Testis (tissue), 3 donors: ENCODE measurements around the gene FAM185A. TPM values are rescaled to one million over a fixed set of nuclear protein-coding genes. Genes with fewer than 3 reads are reported as not detected.

Source experiments
- DNase-seq: peaks from one replicate; pipeline ENCODE4 v3.0.0-alpha.2; 2019
- H3K27ac ChIP-seq, 2 donors: fragments of 200-600 bp; sonication (generic); one replicate each; pipeline ENCODE4 v1.5.1; 2019
- H3K27me3 ChIP-seq: fragments of 200-600 bp; sonication (generic); one replicate; pipeline ENCODE4 v1.5.1; 2019
- H3K36me3 ChIP-seq: fragments of 200-600 bp; sonication (generic); one replicate; pipeline ENCODE4 v1.5.1; 2017; ENCODE audit warnings: low read depth; ENCODE audit errors: missing control alignments
- H3K4me1 ChIP-seq: fragments of 200-600 bp; sonication (generic); one replicate; pipeline ENCODE4 v1.5.1; 2019
- H3K4me3 ChIP-seq, 2 donors: fragments of 200-600 bp; sonication (generic); one replicate each; pipeline ENCODE4 v1.5.1; 2017 to 2019
- H3K9me3 ChIP-seq: fragments of 200-600 bp; sonication (generic); one replicate; pipeline ENCODE4 v1.5.1; 2017
- POLR2A ChIP-seq: fragments of 450-650 bp; IDR thresholded peaks from one replicate; pipeline ENCODE4 v1.6.1; 2017; ENCODE audit warnings: antibody characterized with exemption, mild to moderate bottlenecking, moderate library complexity
- WGBS, 2 donors: methylation state at CpG; one replicate each; pipeline ENCODE4 v1.1.5; 2018; 5-methylcytosine and 5-hydroxymethylcytosine counted together
- intact Hi-C: fragments of 100-400 bp; cut with DNase I; formaldehyde crosslinking; loops from one replicate; pipeline ENCODE4 v1.15.1; 2023; ENCODE audit warnings: low total_unique reads
- polyA plus RNA-seq: library from polyadenylated mRNA; stranded (reverse); fragments of 350-450 nt; fragmentation: Illumina TruSeq; extraction: RNeasy Lipid Tissue Mini Kit (QIAGEN cat#74804); gene quantifications from one replicate; pipeline ENCODE4 v1.2.3, GENCODE V29; 2014; ENCODE audit warnings: low read depth, low replicate concordance; ENCODE audit not compliant: insufficient read depth
- total RNA-seq, 2 donors: library from RNA; depleted of rRNA; stranded (reverse); fragments of >200 nt; gene quantifications; one replicate each; pipeline ENCODE4 v1.2.3, GENCODE V29; 2016
- TF ChIP-seq, protein P1 (sequence below), 3 experiments: fragments of 450-650 bp in 2 of 3; fragments of 200-600 bp in 1 of 3; sonication (generic) in 1 of 3; IDR thresholded peaks; one replicate each; pipeline ENCODE4 v1.5.1; 2016 to 2019; ENCODE audit warnings: antibody characterized with exemption in 3 of 3, mild to moderate bottlenecking in 2 of 3, moderate library complexity in 1 of 3

Gene FAM185A
- total and polyA plus RNA-seq, 3 donors from 2014 or later, result 4.5 to 23.9 (median 15.2) TPM

DNA sequence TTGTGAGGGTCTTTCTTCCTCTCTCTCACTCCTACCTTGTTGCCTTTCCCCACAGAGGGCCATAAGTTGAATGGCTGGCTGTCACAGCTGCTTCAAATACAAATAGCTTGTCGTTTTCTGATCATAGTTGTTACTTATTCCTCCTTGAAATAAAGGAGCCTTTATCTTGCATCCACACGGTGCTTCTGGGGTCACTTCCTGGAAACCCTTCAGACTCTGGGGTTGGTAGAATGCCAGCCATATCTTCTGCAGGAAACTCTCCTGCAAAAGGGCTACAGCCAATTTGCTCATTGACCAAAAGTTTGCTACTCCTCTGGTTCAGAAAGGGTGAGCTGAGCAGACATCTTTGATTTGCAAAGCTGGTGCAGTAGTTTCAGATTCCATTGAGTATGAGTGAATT lies 70.4 kb downstream of the FAM185A start:
- Histone ChIP-seq H3K9me3 (no peaks in the 10 kb centered on the region), H3K36me3 (no peaks in the 10 kb centered on the region), H3K4me1 (no peaks in the 10 kb centered on the region), H3K4me3 (no peak overlapping the region), H3K27me3 (no peaks in the 10 kb centered on the region), H3K27ac (no peak overlapping the region)
- no peak for TF ChIP-seq POLR2A
- TF ChIP-seq, protein P1, sequence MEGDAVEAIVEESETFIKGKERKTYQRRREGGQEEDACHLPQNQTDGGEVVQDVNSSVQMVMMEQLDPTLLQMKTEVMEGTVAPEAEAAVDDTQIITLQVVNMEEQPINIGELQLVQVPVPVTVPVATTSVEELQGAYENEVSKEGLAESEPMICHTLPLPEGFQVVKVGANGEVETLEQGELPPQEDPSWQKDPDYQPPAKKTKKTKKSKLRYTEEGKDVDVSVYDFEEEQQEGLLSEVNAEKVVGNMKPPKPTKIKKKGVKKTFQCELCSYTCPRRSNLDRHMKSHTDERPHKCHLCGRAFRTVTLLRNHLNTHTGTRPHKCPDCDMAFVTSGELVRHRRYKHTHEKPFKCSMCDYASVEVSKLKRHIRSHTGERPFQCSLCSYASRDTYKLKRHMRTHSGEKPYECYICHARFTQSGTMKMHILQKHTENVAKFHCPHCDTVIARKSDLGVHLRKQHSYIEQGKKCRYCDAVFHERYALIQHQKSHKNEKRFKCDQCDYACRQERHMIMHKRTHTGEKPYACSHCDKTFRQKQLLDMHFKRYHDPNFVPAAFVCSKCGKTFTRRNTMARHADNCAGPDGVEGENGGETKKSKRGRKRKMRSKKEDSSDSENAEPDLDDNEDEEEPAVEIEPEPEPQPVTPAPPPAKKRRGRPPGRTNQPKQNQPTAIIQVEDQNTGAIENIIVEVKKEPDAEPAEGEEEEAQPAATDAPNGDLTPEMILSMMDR (IDR thresholded peaks at IDR 0.05), result no peak
- intact Hi-C loops, result no loop called here
- WGBS, 2 donors, result 46 to 55% methylated on average over 2 of the region's 2 CpGs
- no peak for DNase-seq

DNA sequence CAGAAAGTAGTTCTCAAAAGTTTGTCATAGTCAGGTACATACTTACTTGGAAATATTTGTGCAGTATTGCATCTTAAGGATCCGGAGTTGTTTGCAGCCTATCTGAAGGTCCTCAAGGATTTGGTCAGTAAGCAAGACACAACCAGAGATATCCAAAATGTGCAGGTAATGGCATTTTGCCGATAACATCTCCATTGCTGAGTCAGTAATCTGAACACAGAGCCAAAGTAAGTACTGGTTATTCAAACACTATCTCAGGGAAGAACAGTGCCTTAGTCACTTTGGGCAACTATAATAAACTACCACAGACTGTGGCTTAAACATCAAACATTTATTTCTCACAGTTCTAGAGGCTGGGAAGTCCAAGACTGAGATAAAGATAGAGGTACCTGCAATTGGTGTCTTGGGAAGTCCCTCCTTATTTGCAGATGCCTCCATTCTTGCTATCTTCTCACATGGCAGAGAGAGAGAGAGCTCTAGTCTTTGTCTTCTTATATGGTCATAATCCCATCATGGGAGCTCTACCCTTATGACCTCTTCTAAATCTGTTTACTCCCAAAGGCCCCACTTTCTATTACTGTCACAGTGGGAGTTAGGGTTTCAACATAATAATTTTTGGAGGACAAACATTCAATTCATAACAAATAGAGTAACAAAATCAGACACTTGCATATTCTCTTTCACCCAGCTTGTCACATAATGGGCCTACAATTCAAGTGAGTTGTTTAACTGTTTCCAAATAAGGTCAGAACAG lies 73.4 kb downstream of the FAM185A start:
- Histone ChIP-seq H3K36me3 (no peaks in the 10 kb centered on the region), H3K4me3 (no peak overlapping the region), H3K27ac (no peak overlapping the region), H3K4me1 (no peaks in the 10 kb centered on the region), H3K27me3 (no peaks in the 10 kb centered on the region), H3K9me3 (no peaks in the 10 kb centered on the region)
- no peak for TF ChIP-seq POLR2A
- TF ChIP-seq, protein P1 (IDR thresholded peaks at IDR 0.05), result no peak
- DNase-seq, result no peak
- 97 to 100% methylated on average over 2 of the region's 2 CpGs for WGBS, 2 donors
- intact Hi-C loops, result no loop called here

DNA sequence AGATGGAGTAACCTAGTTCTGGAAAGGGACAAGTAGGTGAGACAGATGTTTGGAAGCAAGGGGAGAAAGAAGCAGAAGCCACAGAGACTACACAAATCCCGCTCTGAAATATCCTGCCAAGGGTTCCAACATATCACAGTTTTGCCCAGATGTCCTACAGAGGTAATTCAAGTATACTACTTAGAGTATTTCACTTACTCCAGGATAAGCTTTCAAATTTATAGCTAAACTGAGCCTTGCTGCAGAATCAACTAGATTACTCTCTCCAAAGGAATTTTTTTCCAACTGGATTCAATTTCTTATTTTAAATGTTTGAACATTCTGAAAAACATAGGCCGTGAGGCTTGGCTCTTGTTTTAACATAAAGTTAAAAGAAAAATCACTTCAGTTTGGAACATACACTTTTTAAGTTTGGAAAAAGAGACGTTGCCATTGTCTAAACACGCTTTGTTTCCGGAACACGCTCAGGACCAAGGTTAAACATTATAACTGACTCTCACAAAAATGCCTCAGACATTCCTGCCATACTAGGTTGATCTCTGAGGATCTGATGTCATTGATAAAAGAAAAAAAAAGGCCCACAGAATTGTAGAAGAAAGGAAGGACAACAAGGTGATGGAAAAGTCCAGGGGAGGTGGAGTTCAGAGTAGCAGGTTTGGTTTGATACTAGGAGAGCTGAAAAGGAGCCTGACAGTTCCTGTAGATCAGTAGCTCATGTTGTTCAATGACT lies 74.8 kb downstream of the FAM185A start:
- H3K27me3 ChIP-seq, result no peaks in the 10 kb centered on the region
- no peak overlapping the region for H3K27ac ChIP-seq
- H3K9me3 ChIP-seq, result no peaks in the 10 kb centered on the region
- WGBS, 2 donors, result 87% methylated on average over 6 of the region's 6 CpGs
- TF ChIP-seq, protein P1 (IDR thresholded peaks at IDR 0.05), result no peak
- no peak for TF ChIP-seq POLR2A
- intact Hi-C loops, result no loop called here
- no peak for DNase-seq
- no peaks in the 10 kb centered on the region for H3K36me3 ChIP-seq
- H3K4me1 ChIP-seq, result no peaks in the 10 kb centered on the region
- H3K4me3 ChIP-seq, result no peak overlapping the region

DNA sequence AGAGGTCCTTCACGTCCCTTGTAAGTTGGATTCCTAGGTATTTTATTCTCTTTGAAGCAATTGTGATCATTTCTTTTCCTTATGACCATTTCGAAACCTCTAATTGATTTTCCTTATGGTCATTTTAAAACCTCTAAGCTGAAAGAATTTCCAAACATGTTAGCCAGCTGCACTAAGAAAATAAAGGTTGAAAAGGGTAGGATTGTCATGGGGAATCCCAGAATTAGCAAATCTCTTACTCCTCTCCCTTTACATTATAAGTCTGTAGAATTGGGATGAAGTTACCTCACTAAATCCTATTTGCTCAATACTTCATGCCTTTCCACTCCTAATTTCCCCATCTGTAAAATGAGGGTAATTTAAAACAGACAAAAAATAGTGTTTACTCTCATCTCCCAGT lies 79.5 kb downstream of the FAM185A start:
- Histone ChIP-seq H3K27ac (no peak overlapping the region), H3K27me3 (no peaks in the 10 kb centered on the region), H3K36me3 (no peaks in the 10 kb centered on the region), H3K4me3 (no peak overlapping the region), H3K9me3 (no peaks in the 10 kb centered on the region), H3K4me1 (no peaks in the 10 kb centered on the region)
- intact Hi-C loops, result no loop called here
- DNase-seq, result no peak
- TF ChIP-seq POLR2A, result no peak
- TF ChIP-seq, protein P1 (IDR thresholded peaks at IDR 0.05), result no peak
- WGBS, 2 donors, result 96 to 97% methylated on average over 2 of the region's 2 CpGs
